GM12872 (cell line): ENCODE measurements around the gene DICER1.

ENCODE experiments used
- CTCF ChIP-seq: IDR thresholded peaks from 3 replicates; pipeline ENCODE4 v1.5.1; 2011; ENCODE audit warnings: low read depth, mild to moderate bottlenecking, low read length, moderate library complexity; ENCODE audit not compliant: insufficient read depth

Gene DICER1

DNA sequence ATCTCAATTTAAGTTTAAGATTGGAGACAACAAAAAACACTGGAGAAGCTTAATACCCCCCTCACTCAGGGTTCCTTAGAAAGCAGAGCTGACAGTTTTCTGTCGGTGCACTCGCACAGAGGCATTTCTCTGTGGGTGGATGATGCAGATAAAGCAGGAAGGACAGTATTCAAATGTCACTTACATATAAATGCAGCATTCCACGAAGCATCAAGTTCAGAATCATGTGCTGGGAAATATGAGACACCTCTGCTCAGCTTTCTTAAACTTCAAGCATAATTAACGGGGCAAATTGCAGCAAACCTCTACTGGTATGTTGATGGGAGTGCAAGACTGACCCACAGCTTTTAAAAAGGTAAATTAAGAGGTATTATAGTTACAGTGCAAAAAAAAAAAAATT lies 68.7 kb downstream of the DICER1 start:
- no peak for TF ChIP-seq CTCF

DNA sequence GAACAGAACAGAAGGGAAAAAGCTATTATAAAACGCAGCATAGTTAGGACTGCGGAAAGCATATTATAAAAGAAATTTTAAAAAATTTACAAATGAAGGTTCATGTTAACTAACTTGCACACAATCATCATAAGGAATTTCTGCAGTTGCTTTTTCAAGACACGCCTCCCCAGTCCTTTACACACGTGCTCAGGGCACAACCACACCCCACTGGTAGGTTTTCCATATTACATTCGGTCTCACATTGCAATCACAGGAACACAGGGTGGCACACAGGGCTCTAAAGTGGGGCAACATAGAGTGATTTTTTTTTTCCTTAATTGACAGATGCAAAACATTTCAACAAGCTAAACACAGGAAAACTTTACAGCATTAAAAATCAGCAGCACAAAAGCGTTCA lies 69.7 kb downstream of the DICER1 start:
- TF ChIP-seq CTCF = no peak

DNA sequence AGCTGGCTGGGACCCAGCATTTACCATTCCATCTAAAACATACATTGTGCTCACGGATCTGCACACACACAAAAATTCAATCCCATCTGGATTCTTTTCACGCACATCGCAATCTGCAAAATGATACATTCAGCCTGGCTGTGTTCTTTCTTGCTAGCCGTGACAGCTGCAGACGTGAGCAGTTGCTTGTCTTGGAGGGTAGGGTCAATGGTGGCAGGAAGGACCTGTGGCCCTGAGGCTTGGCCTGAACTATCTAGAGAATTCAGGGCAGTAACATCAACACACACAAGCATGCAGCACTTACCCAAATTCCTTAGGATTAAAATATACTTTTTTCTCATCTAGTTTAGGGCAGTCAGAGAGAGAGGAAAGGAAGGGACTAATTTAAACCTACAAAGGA lies 72.0 kb downstream of the DICER1 start:
- TF ChIP-seq CTCF = no peak

- no peak for TF ChIP-seq CTCF
Observed at GRCh38 chr14:95078867-95079266, 78.5 kb downstream of the DICER1 start.

DNA sequence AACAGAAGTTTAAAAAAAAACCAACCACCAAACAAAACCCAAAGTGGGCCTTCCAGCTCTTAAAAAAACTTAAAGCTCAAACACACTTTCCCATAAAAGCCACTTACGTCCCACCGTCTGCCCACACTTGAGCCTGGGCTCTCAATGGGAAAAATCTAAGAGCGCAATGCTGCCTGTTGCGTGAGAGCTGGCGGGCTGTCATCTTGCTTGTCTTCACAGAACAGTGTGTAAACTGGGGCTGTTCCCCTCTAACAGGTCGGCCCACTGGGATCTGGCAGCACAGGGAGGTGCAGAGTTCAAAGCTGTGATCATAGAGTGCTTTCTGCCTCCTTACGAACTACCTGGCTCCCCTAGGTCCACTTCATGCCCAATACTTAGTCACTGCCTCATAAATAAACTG lies 80.0 kb downstream of the DICER1 start:
- no peak for TF ChIP-seq CTCF

GRCh38 chr14:95075789-95076188 lies 81.5 kb downstream of the DICER1 start:
- TF ChIP-seq CTCF = no peak

DNA sequence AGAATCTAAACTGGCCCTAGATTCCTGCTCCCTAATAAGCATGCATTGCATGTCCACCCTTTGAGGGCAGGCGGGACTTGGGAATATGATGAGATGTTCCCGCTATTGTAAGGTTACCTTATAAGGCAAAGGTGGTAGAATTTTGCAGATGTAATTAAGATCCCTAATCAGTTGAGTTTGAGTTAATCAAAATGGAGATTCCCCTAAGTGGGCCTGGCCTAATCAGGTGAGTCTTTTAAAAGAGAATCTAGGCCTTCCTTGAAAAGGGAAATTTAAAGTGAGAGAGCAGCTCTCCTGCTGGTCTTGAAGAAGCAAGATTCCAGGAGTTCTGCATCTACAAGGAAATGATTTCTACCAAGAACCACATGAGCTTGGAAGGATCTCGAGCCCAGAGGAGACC lies 83.4 kb downstream of the DICER1 start:
- TF ChIP-seq CTCF = no peak
